GM18517 (cell line): Measurements from ENCODE around the gene GPR142.

ENCODE experiments used
- ATAC-seq: cut with Tn5 transposase; IDR thresholded peaks from one replicate; pipeline ENCODE4 v1.9.1; 2021; ENCODE audit warnings: mild to moderate bottlenecking, moderate library complexity; ENCODE audit not compliant: unreplicated experiment

The GPR142 gene

GRCh38 chr17:74343526-74344284, 23.6 kb upstream of the GPR142 start:
- ATAC-seq: no peak

GRCh38 chr17:74344658-74345057, 22.6 kb upstream of the GPR142 start:
- ATAC-seq: no peak

GRCh38 chr17:74345433-74346241, 21.7 kb upstream of the GPR142 start:
- ATAC-seq: no peak

- no peak for ATAC-seq
These were observed 19.7 kb upstream of the GPR142 start for GRCh38 chr17:74347646-74348045.

- no peak for ATAC-seq
These were observed 18.2 kb upstream of the GPR142 start for GRCh38 chr17:74349120-74349519.

GRCh38 chr17:74350486-74350885, 16.8 kb upstream of the GPR142 start:
- ATAC-seq: no peak

- ATAC-seq: no peak
These were observed 15.6 kb upstream of the GPR142 start for GRCh38 chr17:74351552-74352210.

GRCh38 chr17:74353446-74354060, 13.8 kb upstream of the GPR142 start:
- no peak for ATAC-seq

- no peak for ATAC-seq
These were observed 13.2 kb upstream of the GPR142 start for GRCh38 chr17:74354123-74354522.

GRCh38 chr17:74354561-74354960, 12.7 kb upstream of the GPR142 start:
- ATAC-seq: no peak

GRCh38 chr17:74355065-74355464, 12.2 kb upstream of the GPR142 start:
- ATAC-seq: no peak

GRCh38 chr17:74356646-74357465, 10.4 kb upstream of the GPR142 start:
- ATAC-seq: no peak

- ATAC-seq: no peak
These were observed 9.9 kb upstream of the GPR142 start for GRCh38 chr17:74357466-74357809.

- no peak for ATAC-seq
These were observed 8.6 kb upstream of the GPR142 start for GRCh38 chr17:74358697-74359096.

GRCh38 chr17:74359916-74360315, 7.4 kb upstream of the GPR142 start:
- no peak for ATAC-seq

GRCh38 chr17:74360899-74361229, 6.4 kb upstream of the GPR142 start:
- ATAC-seq: no peak

GRCh38 chr17:74361230-74362068, 5.9 kb upstream of the GPR142 start, which contains the start of gene BTBD17:
TSS of gene BTBD17 (minus strand) at chr17:74361868. CDS start at chr17:74361819, 49 bp downstream.
- ATAC-seq: no peak

- no peak for ATAC-seq
These were observed 5.3 kb upstream of the GPR142 start for GRCh38 chr17:74362069-74362405.

- no peak for ATAC-seq
These were observed 4.4 kb upstream of the GPR142 start for GRCh38 chr17:74362810-74363498.
